Limb (tissue), 2 donors: Measurements from ENCODE around the gene DUX4.
"Not testable (repeated sequence)": the region's sequence is repeated elsewhere in the genome, so short reads cannot be mapped to it uniquely, and the experiment has no call there.

ENCODE experiments used
- DNase-seq, 2 donors: peaks; one replicate each; pipeline ENCODE4 v3.0.0-alpha.2; 2016; ENCODE audit errors: extremely low spot score in 2 of 2

DUX4 gene

GRCh38 chr4:190173428-190173827 is at the start of gene DUX4:
DUX4 (plus strand) TSS chr4:190173774; CDS start chr4:190173774, 0 bp downstream.
- not testable (repeated sequence) for DNase-seq

- not testable (repeated sequence) for DNase-seq
These were observed 1.9 kb downstream of the DUX4 start for GRCh38 chr4:190175436-190175835.

DNA sequence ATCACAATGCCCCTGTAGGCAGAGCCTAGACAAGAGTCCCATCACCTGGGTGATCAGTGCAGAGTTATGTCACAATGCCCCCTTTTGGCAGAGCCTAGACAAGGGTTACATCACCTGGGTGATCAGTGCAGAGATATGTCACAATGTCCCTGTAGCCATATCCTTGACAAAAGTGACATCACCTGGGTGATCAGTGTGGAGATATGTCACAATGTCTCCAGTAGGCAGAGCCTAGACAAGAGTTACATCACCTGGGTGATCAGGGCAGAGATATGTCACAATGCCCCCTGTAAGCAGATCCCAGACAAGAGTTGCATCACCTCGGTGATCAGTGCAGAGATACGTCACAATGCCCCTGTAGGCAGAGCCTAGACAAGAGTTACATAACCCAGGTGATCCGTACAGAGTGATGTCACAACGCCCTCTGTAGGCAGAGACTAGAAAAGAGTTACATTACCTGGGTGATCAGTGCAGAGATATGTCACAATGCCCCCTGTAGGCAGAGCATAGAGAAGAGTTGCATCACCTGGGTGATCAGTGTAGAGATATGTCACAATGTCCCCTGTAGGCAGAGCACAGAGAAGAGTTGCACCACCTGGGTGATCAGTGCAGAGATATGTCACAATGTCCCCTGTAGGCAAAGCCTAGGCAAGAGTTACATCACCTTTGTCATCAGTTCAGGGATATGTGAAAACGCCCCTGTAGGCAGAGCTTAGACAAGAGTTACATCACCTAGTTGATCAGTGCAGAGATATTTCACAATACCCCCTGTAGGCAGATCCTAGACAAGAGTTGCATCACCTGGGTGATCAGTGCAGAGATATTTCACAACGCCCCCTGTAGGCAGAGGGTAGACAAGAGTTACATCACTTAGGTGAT is 4.4 kb downstream of the DUX4 start:
- not testable (repeated sequence) for DNase-seq

DNA sequence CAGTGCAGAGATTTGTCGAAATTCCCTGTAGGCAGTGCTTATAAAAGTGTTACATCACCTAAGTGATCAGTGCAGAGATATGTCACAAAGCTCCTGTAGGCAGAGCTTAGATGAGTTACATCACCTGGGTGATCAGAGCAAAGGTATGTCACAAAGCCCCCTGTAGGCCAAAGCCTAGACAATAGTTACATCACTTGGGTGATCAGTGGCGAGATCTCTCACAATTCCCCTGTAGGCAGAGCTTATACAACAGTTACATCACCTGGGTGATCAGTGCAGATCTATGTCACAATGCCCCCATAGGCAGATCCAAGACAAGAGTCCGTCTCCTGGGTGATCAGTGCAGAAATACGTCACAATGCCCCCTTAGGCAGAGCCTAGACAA is 5.0 kb downstream of the DUX4 start:
- DNase-seq: not testable (repeated sequence)

DNA sequence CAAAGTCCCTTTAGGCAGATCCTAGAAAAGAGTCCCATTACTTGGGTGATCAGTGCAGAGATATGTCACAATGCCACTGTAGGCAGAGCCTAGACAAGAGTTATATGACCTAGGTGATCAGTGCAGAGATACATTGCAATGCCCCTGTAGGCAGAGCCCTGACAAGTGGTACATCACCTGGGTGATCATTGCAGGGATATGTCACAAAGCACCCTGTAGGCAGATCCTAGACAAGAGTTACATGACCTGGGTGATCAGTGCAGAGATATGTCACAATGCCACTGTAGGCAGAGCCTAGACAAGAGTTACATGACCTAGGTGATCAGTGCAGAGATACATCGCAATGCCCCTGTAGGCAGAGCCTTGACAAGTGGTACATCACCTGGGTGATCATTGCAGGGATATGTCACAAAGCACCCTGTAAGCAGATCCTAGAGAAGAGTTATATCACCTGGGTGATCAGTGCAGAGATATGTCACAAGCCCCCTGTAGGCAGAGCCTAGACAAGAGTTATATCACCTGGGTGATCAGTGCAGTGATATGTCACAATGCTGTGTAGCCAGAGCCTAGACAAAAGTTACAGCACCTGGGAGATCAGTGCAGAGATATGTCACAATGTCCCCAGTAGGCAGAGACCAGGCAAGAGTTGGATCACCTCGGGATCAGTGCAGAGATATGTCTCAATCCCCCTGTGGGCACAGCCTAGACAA is 5.6 kb downstream of the DUX4 start:
- not testable (repeated sequence) for DNase-seq

DNA sequence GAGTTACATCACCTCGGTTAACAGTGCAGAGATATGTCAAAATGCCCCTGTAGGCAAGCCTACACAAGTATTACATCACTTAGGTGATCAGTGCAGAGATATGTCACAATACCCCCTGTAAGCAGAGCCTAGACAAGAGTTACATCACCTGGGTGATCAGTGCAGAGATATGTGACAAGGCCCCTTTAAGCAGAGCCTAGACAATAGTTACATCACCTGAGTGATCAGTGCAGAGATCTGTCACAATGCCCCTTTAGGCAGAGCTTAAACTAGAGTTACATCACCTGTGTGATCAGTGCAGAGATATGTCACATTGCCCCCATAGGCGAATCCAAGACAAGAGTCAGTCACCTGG is 6.1 kb downstream of the DUX4 start:
- not testable (repeated sequence) for DNase-seq

GRCh38 chr4:190180947-190181346 is 7.4 kb downstream of the DUX4 start:
- not testable (repeated sequence) for DNase-seq

- not testable (repeated sequence) for DNase-seq
These were observed 8.0 kb downstream of the DUX4 start for GRCh38 chr4:190181481-190182100.

DNA sequence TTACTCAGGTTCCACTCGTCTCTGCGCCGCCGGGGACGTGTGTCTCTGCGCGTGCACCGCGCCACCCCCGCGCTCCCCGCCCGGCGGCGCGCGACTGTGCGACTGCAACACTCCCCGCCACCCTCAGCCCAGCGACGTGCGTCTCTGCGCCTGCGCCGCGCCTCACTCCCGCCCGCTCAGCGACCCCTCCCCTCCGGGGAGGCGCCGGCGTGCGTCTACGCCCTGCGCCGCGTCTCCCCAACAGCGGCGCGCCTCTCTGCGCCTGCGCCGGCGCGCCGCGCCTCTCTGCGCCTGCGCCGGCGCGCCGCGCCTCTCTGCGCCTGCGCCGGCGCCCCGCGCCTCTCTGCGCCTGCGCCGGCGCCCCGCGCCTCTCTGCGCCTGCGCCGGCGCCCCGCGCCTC is 29.9 kb downstream of the DUX4 start:
- not testable (repeated sequence) for DNase-seq
